Measurements from ENCODE around the gene PDE6D. TPM values are rescaled to one million over a fixed set of nuclear protein-coding genes. Genes with fewer than 3 reads are reported as not detected.
A peak's percentile ranks its signal among the peaks of the same experiment; 100 is the strongest.

The PDE6D gene
- total and polyA plus RNA-seq, 2 of the 4 experiments (the other 2 are of a cell fraction) = 13.8 to 24.7 TPM

DNA sequence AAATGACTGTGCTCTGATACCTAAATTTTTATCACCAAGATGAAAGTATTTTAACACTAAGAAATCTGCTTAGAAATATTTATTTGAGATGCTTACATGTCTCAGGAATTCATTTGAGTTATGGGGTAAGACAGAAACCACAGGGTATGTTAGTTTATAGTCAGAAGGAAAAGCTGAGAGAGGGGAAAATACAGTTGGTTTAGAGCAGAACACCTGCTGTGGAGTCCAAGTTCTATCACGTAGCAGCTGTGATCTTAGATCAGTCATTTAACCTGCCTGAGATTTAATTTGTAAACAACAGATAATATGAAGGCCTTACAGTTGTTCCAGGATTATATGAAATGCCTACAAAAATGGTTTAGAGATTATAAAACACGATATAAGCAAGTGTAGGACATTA, 29.0 kb downstream of the PDE6D start:
- Histone ChIP-seq H3K79me1 (ENCODE audit: low read depth in 1 of 2, low read length in 2 of 2) (peaks cover 0 to 3% of the 10 kb centered on the region in 2 experiments; a peak in 1 of 4 replicates), H4K20me1 (ENCODE audit: insufficient read depth, low read length) (no peaks in the 10 kb centered on the region), H2BK120ac (ENCODE audit: low read depth, low read length) (no peak overlapping the region), H3K4me1 (ENCODE audit: control insufficient read depth, insufficient read depth, low read length) (no peaks in the 10 kb centered on the region), H3K4me3 (ENCODE audit: insufficient read depth, low read depth, low read length) (no peak overlapping the region), H2AFZ (replicated peaks; ENCODE audit: low read length, poor library complexity) (no peak overlapping the region), H3K27me3 (ENCODE audit: control insufficient read depth, insufficient read depth, low read length) (no peaks in the 10 kb centered on the region), H4K91ac (ENCODE audit: insufficient read depth, low read depth, low read length) (no peak overlapping the region), H3K23ac (ENCODE audit: low read depth, low read length) (no peak overlapping the region), H3K27ac (ENCODE audit: insufficient read depth, low read length) (no peak overlapping the region), H3K9ac (ENCODE audit: low read depth, low read length) (no peak overlapping the region), H4K8ac (ENCODE audit: low read depth in 2 of 2, low read length in 2 of 2) (no peak overlapping the region), H3K14ac (replicated peaks; ENCODE audit: low read depth, low read length) (no peak overlapping the region), H3K18ac (ENCODE audit: low read depth, low read length) (no peak overlapping the region), H3K9me1 (ENCODE audit: insufficient read depth, low read length) (no peaks in the 10 kb centered on the region), H2AK9ac (replicated peaks; ENCODE audit: low read depth, low read length, poor library complexity) (no peak overlapping the region), H2BK20ac (ENCODE audit: low read depth, low read length) (no peak overlapping the region), H3K4me2 (ENCODE audit: low read depth, low read length) (no peak overlapping the region), H3K4ac (ENCODE audit: low read depth, low read length) (no peak overlapping the region), H4K5ac (ENCODE audit: low read depth, low read length) (no peak overlapping the region), H2BK15ac (ENCODE audit: low read depth, low read length) (no peak overlapping the region), H3K36me3 (ENCODE audit: control insufficient read depth, insufficient read depth, low read length) (no peaks in the 10 kb centered on the region), H3K9me3 (ENCODE audit: control insufficient read depth, insufficient read depth, low read length) (no peaks in the 10 kb centered on the region), H2BK5ac (ENCODE audit: low read depth, low read length, poor library complexity, severe bottlenecking) (no peak overlapping the region), H2AK5ac (ENCODE audit: low read depth, low read length) (no peak overlapping the region), H3K56ac (ENCODE audit: extremely low read depth, insufficient read depth, low read length) (no peak overlapping the region)
- DNase-seq = no peak
- CTCF ChIA-PET = no interaction called here
- no TSS peak for BruUV-seq (replicated peaks)
- intact Hi-C loops (cut with micrococcal nuclease) (no loop called here), dilution Hi-C loops (cut with HindIII; ENCODE audit: low sequenced_read_pairs, unreplicated experiment) (no loop called here), in situ Hi-C loops (cut with MboI; ENCODE audit: low sequenced_read_pairs) (no loop called here)
- ATAC-seq (ENCODE audit: low read depth) = 0 out of 2 replicates have a peak, but pooled peaks have one; percentile 29
- no peak for TF ChIP-seq SMC3 (IDR thresholded peaks at IDR 0.05; ENCODE audit: low read depth, low read length)
- TF ChIP-seq, protein P1, sequence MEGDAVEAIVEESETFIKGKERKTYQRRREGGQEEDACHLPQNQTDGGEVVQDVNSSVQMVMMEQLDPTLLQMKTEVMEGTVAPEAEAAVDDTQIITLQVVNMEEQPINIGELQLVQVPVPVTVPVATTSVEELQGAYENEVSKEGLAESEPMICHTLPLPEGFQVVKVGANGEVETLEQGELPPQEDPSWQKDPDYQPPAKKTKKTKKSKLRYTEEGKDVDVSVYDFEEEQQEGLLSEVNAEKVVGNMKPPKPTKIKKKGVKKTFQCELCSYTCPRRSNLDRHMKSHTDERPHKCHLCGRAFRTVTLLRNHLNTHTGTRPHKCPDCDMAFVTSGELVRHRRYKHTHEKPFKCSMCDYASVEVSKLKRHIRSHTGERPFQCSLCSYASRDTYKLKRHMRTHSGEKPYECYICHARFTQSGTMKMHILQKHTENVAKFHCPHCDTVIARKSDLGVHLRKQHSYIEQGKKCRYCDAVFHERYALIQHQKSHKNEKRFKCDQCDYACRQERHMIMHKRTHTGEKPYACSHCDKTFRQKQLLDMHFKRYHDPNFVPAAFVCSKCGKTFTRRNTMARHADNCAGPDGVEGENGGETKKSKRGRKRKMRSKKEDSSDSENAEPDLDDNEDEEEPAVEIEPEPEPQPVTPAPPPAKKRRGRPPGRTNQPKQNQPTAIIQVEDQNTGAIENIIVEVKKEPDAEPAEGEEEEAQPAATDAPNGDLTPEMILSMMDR (conservative IDR thresholded peaks at IDR 0.05; ENCODE audit: low read depth, low read length) = no peak
- no peak for TF ChIP-seq BHLHE40 (IDR thresholded peaks at IDR 0.05; ENCODE audit: low read depth, low read length)
- TF ChIP-seq MAZ (IDR thresholded peaks at IDR 0.05; ENCODE audit: borderline replicate concordance, low read depth, low read length) = no peak
- no peak for TF ChIP-seq MXI1 (IDR thresholded peaks at IDR 0.05; ENCODE audit: borderline replicate concordance, low read depth, low read length)
- no peak for TF ChIP-seq POLR2A (IDR thresholded peaks at IDR 0.05; ENCODE audit: low read depth, low read length)
- WGBS, 2 experiments (ENCODE audit: extremely low coverage in 2 of 2, insufficient read length in 1 of 2) = no CpG with 5 or more reads among the region's 2 CpGs
- POLR2A ChIA-PET (ENCODE audit: unreplicated experiment) = no interaction called here

All from IMR-90 (cell line).